SK-N-SH (cell line): ENCODE results near the gene PEX7.

Experiments used
- TAF1 ChIP-seq: IDR thresholded peaks from 2 replicates; pipeline ENCODE4 v1.6.1; 2012; ENCODE audit warnings: low read depth, mild to moderate bottlenecking, low read length, moderate library complexity, borderline replicate concordance
- YY1 ChIP-seq: IDR thresholded peaks from 2 replicates; pipeline ENCODE4 v1.4.0; 2012; ENCODE audit warnings: low read depth, mild to moderate bottlenecking
- TF ChIP-seq, protein P1 (sequence below): fragments of 150-350 bp; IDR thresholded peaks from 2 replicates; pipeline ENCODE4 v1.6.1; 2017; ENCODE audit warnings: antibody characterized with exemption, low read length, low read depth, borderline replicate concordance
- TF ChIP-seq, protein P2 (sequence below): fragments of 200-600 bp; sonication (generic); IDR thresholded peaks from 2 replicates; pipeline ENCODE4 v1.6.1; 2017; ENCODE audit warnings: antibody characterized with exemption, mild to moderate bottlenecking, moderate library complexity

DNA sequence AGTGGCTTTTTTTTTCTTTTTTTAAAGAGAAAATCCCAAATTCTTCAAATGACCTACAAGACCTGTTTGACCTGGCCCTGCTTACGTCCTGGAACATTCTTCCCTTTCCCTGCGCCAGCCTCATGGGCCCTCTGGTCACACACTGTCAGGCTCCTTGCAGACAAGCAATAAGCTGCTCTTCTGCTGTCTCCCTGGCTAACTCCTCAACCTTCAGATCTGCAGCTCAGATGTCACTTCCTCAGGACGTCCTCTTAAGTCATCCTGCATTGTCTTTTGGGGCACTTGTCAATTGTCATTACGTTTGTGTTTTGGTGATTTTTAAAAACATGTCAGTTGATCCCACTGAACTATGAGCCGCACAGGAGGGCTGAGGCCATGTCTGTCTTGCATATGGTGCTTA lies 70.8 kb downstream of the PEX7 start:
- TF ChIP-seq YY1 (no peak), TAF1 (no peak)
- TF ChIP-seq, protein P1, sequence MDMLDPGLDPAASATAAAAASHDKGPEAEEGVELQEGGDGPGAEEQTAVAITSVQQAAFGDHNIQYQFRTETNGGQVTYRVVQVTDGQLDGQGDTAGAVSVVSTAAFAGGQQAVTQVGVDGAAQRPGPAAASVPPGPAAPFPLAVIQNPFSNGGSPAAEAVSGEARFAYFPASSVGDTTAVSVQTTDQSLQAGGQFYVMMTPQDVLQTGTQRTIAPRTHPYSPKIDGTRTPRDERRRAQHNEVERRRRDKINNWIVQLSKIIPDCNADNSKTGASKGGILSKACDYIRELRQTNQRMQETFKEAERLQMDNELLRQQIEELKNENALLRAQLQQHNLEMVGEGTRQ = no peak
- TF ChIP-seq, protein P2, sequence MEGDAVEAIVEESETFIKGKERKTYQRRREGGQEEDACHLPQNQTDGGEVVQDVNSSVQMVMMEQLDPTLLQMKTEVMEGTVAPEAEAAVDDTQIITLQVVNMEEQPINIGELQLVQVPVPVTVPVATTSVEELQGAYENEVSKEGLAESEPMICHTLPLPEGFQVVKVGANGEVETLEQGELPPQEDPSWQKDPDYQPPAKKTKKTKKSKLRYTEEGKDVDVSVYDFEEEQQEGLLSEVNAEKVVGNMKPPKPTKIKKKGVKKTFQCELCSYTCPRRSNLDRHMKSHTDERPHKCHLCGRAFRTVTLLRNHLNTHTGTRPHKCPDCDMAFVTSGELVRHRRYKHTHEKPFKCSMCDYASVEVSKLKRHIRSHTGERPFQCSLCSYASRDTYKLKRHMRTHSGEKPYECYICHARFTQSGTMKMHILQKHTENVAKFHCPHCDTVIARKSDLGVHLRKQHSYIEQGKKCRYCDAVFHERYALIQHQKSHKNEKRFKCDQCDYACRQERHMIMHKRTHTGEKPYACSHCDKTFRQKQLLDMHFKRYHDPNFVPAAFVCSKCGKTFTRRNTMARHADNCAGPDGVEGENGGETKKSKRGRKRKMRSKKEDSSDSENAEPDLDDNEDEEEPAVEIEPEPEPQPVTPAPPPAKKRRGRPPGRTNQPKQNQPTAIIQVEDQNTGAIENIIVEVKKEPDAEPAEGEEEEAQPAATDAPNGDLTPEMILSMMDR = no peak
